Measurements from ENCODE around the gene DUSP5.
A peak's percentile ranks its signal among the peaks of the same experiment; 100 is the strongest.

The DUSP5 gene

GRCh38 chr10:110501142-110501937 lies 3.6 kb downstream of the DUSP5 start:
- peak; percentile 55 for DNase-seq

GRCh38 chr10:110502072-110502845 lies 4.6 kb downstream of the DUSP5 start:
- no peak for DNase-seq

DNA sequence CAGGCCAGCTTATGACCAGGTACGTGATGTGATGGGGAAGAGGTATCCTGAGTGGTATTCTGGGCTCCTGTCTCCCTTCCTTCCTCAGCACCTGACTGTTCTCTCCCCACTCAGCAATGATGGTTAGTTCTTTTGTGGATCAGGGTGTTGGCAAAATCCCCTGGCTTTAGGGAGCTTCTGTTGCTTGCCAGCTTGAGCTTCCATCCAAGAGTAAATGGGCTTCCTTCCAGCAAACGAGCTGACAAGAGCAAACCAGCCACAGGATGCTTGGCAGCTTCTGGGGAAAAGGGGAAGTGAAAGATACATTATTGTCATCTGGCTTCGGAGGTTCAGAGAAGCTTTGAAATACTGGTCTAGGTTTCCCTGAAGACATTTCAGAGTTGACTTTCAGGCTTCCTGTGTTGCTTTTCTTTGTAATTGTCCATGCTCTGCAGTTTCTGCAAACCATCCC lies 5.2 kb downstream of the DUSP5 start:
- DNase-seq: peak; percentile 18

GRCh38 chr10:110503528-110504110 lies 5.9 kb downstream of the DUSP5 start:
- no peak for DNase-seq

- DNase-seq: peak; percentile 47
Measured at GRCh38 chr10:110504111-110504735, 6.5 kb downstream of the DUSP5 start.

GRCh38 chr10:110505130-110505770 lies 7.5 kb downstream of the DUSP5 start:
- DNase-seq: no peak

GRCh38 chr10:110506448-110506847 lies 8.7 kb downstream of the DUSP5 start:
- no peak for DNase-seq

DNA sequence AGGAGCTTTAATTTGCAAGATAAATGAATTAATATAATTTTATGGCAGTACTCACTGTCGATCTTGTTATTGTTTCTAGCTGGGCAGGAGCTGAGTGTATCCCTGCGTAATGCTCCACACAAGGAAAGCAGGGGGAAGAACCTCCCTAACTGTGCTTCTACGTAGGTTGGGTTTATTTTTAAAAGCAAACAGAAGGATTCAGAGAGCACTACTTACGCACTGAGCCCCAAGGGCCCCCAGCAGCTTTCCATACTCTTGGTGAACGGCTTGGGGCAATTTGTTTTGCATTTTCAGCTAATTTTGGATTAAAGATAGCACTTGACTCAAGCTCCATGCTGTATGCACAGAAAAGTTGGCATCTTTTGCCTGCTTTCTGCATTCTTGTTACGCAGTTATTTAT lies 9.6 kb downstream of the DUSP5 start:
- DNase-seq: no peak

- no peak for DNase-seq
Measured at GRCh38 chr10:110508159-110508788, 10.6 kb downstream of the DUSP5 start.

DNA sequence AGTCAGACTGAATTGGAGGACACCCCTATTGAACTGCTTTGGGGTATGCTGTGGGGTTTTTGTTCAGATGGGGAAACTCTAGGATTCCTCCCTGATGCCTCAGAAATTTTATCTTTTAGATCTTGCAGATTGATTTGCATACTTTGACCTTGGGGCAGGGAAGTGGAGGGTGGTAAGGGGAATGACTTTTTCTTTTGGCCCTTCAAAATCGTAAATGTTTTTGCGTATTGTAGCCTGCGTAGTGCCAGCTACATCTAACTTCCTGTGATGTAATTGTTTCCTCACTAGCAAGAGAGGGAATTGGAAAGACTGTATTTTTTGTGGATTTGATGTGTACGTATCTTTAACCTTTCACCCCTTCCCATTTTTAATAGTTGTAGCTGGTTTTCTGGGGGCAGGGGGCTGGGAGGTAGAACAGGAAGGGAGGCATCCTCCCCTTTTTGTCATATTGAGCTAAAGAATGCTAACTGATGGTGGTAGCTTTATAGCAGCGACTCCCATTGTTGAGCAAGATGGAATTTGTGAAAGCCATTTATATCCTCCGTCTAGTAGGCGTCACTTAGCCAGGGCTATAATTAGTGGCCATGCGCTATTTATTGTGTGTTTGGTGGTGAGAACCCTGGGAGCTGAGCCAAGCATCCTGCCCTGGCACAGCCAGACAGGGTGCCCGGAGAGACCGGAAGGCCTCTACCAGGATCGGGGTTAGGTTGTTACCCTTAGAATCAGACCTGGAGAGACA lies 11.3 kb downstream of the DUSP5 start:
- DNase-seq: no peak

DNA sequence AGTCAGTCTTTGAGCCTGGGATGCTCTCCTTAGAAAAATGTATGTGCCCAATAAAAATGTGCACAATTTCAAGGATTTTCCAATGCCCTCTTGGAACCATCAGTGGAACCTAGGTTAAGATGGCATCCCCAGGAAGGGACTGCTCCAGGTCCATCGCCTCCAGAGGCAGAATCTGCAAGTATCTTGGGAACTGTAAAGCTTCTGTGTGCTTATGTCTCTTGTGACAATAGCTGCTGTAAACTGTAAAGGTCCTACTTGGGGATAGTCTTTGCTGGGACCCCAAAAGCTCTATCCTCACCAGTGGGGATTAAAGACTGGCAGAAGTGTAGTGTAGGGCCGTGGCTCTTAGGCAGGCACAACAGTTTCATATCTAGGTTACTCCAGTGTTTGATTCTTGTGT lies 11.9 kb downstream of the DUSP5 start:
- no peak for DNase-seq

DNA sequence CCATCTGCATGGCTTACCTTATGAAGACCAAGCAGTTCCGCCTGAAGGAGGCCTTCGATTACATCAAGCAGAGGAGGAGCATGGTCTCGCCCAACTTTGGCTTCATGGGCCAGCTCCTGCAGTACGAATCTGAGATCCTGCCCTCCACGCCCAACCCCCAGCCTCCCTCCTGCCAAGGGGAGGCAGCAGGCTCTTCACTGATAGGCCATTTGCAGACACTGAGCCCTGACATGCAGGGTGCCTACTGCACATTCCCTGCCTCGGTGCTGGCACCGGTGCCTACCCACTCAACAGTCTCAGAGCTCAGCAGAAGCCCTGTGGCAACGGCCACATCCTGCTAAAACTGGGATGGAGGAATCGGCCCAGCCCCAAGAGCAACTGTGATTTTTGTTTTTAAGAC lies 12.4 kb downstream of the DUSP5 start:
- DNase-seq: no peak

GRCh38 chr10:110510730-110511129 lies 13.0 kb downstream of the DUSP5 start:
- DNase-seq: no peak

GRCh38 chr10:110511734-110512449 lies 14.2 kb downstream of the DUSP5 start:
- no peak for DNase-seq

DNA sequence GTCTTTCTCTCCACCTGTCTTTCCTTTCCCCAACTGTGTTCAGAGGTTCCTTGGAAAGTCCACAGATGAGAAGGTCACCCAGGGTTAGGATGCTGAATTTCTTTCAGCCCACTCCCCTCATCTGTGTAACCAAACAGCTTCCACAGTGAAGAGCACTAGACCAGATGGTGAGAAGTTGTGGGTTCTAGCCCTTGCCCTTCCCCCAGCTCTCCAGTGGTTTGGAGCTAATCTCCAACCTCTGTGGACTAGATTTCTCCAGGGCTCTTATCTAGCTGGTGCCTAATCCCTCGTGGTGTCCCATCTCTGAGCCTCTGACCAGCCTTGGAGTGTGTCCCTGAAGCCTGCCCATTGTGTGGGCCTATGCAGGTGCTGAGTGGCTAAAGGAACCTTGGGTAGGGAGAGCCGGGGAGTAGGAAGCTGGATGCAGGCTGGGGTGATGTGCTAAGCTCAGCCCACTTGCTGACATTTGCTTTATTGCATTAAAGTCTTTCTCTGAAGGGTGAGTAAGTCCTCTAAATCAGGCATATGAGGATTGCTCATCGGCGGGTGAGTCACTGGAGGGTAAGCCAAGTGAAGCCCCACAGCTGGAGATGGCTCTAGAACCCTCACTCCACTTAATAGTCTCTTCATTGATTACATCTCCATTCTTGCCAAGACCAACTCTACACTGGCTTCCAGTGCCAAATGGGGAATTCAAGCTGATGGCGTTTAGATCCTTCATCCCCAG lies 14.9 kb downstream of the DUSP5 start:
- peak; percentile 54 for DNase-seq

GRCh38 chr10:110513949-110514348 lies 16.2 kb downstream of the DUSP5 start:
- no peak for DNase-seq

- DNase-seq: no peak
Measured at GRCh38 chr10:110514848-110515247, 17.1 kb downstream of the DUSP5 start.

DNA sequence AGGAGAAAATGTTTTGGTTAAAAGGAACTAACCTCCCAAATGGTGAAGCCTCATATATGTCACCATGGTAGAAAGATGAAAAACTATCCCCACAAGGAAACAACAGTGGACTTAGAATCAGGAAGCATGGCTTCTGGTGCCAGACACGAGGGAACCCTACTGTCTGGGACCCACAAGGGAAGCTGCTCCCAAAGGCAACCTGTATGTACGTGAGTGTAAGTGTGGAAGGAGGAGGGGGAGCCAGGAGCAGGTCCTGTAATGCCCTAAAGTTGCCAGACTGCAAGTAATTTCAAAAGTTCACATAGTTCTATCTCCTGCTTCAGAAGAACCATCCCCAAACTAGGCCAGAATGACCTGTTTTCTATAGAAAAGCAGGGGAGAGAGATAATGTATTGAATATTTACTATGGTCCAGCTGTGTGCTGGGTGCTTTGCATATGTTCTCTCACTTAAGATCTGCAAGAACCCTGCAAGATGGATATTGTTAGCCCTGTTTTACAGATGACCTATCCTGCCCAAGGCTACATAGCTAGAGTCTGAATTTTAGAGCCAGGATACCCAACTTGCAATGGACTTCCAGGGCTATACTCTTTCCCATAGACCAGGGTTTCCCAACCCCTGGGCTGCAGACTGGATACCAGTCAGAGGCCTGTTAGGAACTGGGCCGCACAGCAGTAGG lies 19.2 kb downstream of the DUSP5 start:
- DNase-seq: no peak

DNA sequence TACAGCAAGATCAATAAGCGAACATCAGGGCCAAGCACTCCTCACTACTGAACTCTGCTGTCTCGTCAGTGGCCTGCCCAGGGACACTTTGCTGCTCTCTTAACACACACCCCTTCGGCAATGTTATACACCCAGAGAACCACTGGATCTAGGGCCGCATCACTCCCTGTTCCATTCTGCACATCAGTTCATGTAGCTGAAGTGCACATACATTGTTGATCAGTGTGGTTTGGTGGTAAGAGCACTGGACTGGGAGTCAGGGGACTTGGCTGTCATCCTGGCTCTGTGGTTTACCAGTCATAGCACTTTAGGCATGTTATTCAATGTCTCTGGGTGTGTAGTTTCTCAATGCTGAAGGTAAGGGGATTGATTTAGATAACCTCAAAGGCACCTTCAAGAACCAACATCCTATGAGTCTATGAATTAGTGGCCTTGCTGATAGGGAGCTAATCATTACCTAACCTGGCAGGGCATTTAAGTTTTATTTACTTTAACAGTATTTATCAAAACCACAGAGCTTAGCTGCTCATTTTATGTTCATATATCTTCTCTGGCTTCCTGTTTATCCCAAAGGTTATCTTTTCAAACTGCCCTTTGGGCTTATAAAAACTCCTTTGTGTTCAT lies 24.8 kb downstream of the DUSP5 start:
- DNase-seq: peak; percentile 26

All from CD4-positive, alpha-beta T cell treated with Interleukin-17A for 4 hours (primary cell).